NCI-H1694 treated with DMSO at 0.1 percent for 48 hours (cell line): ENCODE data around the gene TCEAL9.
"Not testable (repeated sequence)": the region's sequence is repeated elsewhere in the genome, so short reads cannot be mapped to it uniquely, and the experiment has no call there.

Source experiments
- DNase-seq: peaks from one replicate; lab custom pipeline; 2025; lab: John Stamatoyannopoulos, UW

The TCEAL9 gene

GRCh38 chrX:103373581-103373980 lies 17.3 kb downstream of the TCEAL9 start:
- no peak for DNase-seq

- DNase-seq = peak; percentile 73
These were observed 20.0 kb downstream of the TCEAL9 start, which contains the start of gene BEX3 for GRCh38 chrX:103376118-103376978. BEX3 (plus strand) TSS chrX:103376538; CDS start chrX:103377522, 984 bp downstream.

DNA sequence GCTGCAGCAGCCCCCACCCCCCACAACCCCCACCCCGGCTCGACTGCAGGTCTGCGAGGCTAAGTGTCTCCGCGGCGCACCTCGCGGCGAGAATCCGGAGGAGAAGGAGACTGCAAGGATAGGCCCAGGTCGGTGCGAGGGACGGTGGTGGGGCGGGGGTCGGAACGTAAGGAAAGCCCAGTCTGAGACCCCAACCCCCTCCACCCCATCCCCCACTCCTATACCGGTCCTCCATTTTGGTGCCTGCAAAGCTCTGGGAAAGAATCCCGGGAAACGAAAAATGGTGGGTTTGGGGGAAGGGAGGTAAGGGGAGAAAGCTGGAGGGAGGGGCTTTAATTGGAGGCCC lies 20.6 kb downstream of the TCEAL9 start:
- DNase-seq = peak; percentile 28

GRCh38 chrX:103378990-103379389 lies 22.7 kb downstream of the TCEAL9 start:
- no peak for DNase-seq

DNA sequence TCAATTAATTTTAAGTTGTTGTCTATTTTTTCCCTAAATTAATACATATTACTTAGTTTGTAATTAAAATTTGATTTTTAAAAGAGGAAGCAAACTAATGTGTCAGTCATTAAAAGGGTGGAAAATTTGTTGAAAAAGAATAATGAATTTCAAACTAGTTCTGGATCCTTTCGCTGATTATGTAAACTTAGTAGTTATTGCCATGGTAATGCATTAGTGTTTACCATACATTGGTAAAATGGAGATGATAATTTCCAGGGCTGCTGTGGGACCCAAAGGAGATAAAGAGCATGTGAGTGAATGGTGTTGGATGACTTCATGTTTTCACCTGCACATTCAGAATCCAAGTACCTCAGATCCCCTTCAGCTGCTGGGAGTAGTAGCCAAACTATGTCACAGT lies 26.6 kb downstream of the TCEAL9 start:
- DNase-seq = no peak

DNA sequence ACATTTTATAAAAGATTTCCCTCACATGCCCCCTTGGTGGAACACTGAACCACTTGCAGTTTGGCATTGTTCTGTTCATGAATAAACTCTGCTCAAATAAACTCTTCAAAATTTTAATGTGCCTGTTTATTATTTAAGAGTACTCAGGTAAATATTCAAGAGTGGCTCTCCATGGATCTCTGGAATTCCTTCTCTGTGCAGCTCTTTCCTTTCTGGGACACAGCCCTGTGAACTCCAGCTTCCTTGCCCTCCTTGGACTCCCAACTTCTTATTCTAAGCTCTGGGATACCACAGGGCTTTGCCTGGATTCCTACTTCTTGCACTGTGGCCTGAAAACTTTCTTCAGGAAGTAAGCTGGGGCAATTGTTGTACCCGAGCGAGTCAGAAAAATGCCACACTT lies 28.4 kb downstream of the TCEAL9 start:
- DNase-seq = no peak

- DNase-seq = not testable (repeated sequence)
These were observed 29.1 kb downstream of the TCEAL9 start for GRCh38 chrX:103385283-103385830.

DNA sequence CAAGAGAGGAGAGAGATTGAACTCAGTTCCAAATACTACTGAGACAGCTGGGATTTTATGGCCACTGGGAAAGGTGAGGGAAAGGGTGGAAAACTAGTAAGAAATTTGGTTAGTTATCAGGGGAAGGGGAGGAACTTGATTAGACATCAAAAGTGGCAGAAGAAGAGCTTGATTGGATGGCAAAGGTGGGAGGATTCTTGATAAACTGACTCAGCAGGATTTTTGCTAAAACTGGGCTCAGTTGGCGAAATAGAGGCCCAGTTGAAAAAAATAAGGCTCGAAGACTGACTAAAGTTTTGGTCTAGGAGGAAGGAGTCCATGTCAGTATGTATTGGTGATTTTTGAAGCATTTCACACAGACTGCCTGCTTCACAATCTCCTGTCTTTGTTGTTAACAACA lies 30.0 kb downstream of the TCEAL9 start:
- no peak for DNase-seq

GRCh38 chrX:103393487-103393886 lies 37.2 kb downstream of the TCEAL9 start:
- DNase-seq = no peak

- no peak for DNase-seq
These were observed 39.9 kb downstream of the TCEAL9 start for GRCh38 chrX:103396186-103396585.

GRCh38 chrX:103396660-103397059 lies 40.4 kb downstream of the TCEAL9 start:
- DNase-seq = no peak

DNA sequence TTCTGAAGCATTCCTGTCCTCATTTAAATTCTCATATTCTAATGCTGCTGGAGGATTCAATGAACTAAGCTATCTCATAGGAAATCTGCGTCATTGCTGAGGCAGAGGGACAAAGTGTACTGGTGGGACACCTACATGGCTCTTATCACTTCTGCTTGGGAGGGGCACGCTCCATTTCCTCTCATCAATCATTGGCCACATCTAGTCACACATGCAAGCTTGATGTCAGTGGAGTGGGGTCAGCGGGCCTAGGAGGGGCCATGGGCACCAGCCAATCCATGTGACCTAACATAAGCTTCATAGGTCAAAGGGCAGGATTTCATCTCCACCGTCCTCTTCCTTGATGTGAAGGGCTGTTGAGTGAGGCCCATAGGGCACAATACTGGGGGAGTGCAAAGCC lies 41.4 kb downstream of the TCEAL9 start:
- no peak for DNase-seq

DNA sequence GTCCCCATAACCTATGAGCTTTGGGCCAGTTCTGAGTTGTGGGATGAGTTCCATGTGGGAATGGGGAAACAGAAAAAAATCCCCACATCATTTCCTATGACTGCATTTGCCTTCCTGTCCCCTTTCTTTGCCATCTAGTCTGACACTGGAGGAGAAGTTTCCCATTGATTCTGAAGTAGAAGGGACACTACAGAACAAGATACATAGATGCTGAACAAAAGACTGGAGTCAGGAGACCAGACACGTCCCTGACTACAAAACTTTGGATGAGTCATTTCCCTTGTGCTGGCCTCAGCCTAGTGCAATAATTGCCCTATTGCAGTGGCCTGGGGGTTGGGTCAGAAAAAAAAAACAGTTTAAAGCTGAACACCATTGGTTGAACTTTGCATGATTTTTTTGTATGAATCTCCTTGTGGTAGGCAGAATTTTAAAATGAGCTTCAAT lies 42.1 kb downstream of the TCEAL9 start:
- no peak for DNase-seq

GRCh38 chrX:103399744-103400143 lies 43.4 kb downstream of the TCEAL9 start:
- DNase-seq = no peak

DNA sequence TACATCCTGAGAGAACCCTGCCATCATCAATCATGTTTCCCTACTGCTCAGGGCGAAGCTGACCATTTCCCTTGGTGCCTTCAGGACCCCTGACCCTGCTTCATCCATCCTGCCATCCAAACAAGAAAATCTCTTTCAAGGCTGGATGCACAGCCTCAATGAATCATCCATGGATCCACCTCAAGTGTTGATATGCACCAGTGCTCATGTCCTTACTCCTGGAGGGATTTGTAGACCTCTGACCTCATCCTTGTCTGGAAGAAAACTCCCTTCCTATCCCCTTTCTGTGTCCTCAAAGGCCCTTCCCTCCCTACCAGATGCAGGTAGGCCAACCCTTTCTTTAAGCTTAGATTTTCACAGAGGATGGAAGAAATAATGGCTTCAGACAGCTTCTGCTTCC lies 44.6 kb downstream of the TCEAL9 start:
- no peak for DNase-seq

GRCh38 chrX:103404231-103405008 lies 48.1 kb downstream of the TCEAL9 start:
- DNase-seq = no peak

DNA sequence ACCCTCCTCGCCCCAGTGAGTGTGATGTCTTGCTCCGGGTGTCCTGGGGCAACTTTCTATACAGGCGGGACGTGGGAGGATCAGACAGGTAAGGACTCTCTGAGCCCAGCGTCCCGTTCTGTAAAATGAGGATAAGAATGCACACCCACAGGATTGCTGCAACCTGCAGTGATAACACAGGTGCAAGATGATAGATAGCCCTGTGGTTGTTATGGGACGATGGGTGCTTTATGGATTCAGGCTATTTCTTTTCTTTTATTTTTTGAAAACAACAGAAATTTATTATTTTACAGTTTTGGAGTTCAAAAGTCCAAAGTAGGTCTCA lies 48.7 kb downstream of the TCEAL9 start:
- DNase-seq = no peak

GRCh38 chrX:103406256-103406655 lies 50.0 kb downstream of the TCEAL9 start:
- no peak for DNase-seq

DNA sequence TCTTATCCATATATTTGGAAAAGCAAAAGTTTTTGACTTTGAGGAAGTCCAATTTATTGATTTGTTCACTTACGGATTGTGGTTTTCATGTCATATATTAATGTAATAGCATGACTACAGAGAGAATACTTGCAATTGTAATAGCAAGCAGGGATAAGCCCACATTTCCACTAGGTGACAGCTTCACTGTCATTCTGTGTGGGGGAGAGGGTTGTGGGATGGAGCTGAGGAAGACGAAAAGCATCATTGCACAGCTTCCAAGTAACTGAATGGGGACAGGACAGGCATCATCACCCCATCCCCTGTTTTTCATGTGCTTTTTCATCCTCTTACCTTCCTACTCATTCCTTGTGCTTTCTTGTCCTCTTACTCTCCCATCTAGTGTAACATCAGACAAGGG lies 51.5 kb downstream of the TCEAL9 start:
- no peak for DNase-seq
